H9 (cell line): Measurements from ENCODE around the gene ITK. TPM values are rescaled to one million over a fixed set of nuclear protein-coding genes. Genes with fewer than 3 reads are reported as not detected.

Experiments used
- DNase-seq: peaks from one replicate; pipeline ENCODE4 v3.0.0-alpha.2; 2017
- H2AFZ ChIP-seq: one replicate; pipeline ENCODE4 v1.6.1; 2013; ENCODE audit warnings: mild to moderate bottlenecking, low read length, control low read depth, moderate library complexity
- H2AK5ac ChIP-seq: 2 replicates; pipeline ENCODE4 v1.6.1; 2013; ENCODE audit warnings: low read length, control low read depth, mixed read lengths; ENCODE audit not compliant: insufficient read length
- H2BK120ac ChIP-seq: one replicate; pipeline ENCODE4 v1.6.1; 2013; ENCODE audit warnings: low read depth, mild to moderate bottlenecking, low read length, control low read depth, inconsistent platforms; ENCODE audit not compliant: poor library complexity, severe bottlenecking
- H2BK12ac ChIP-seq: 2 replicates; pipeline ENCODE4 v1.6.1; 2013; ENCODE audit warnings: low read length, control low read depth, mixed read lengths, low read depth; ENCODE audit not compliant: insufficient read length
- H2BK15ac ChIP-seq: 2 replicates; pipeline ENCODE4 v1.6.1; 2013; ENCODE audit warnings: low read depth, low read length, control low read depth
- H2BK20ac ChIP-seq: one replicate; pipeline ENCODE4 v1.6.1; 2013; ENCODE audit warnings: low read depth, mild to moderate bottlenecking, low read length, control low read depth, inconsistent platforms; ENCODE audit not compliant: poor library complexity, severe bottlenecking
- H2BK5ac ChIP-seq: 2 replicates; pipeline ENCODE4 v1.6.1; 2013; ENCODE audit warnings: low read length, control low read depth, mixed read lengths; ENCODE audit not compliant: insufficient read length
- H3K14ac ChIP-seq: 2 replicates; pipeline ENCODE4 v1.6.1; 2013; ENCODE audit warnings: low read length, control low read depth; ENCODE audit not compliant: insufficient read depth
- H3K18ac ChIP-seq: 2 replicates; pipeline ENCODE4 v1.6.1; 2013; ENCODE audit warnings: low read depth, mild to moderate bottlenecking, mixed read lengths, low read length, control low read depth; ENCODE audit not compliant: insufficient read length
- H3K23ac ChIP-seq: 2 replicates; pipeline ENCODE4 v1.6.1; 2013; ENCODE audit warnings: low read length, control low read depth, mixed read lengths, low read depth; ENCODE audit not compliant: insufficient read length
- H3K23me2 ChIP-seq: 2 replicates; pipeline ENCODE4 v1.6.1; 2013; ENCODE audit warnings: low read depth, mild to moderate bottlenecking, mixed read lengths, low read length, control low read depth; ENCODE audit not compliant: insufficient read length, poor library complexity, severe bottlenecking
- H3K27ac ChIP-seq: 2 replicates; pipeline ENCODE4 v1.5.1; 2013; ENCODE audit warnings: low read length, control low read depth, mixed read lengths, low read depth; ENCODE audit not compliant: insufficient read length
- H3K27me3 ChIP-seq: 2 replicates; pipeline ENCODE4 v1.6.1; 2013; ENCODE audit warnings: low read length, control low read depth, inconsistent platforms; ENCODE audit not compliant: insufficient read depth
- H3K4ac ChIP-seq: 2 replicates; pipeline ENCODE4 v1.6.1; 2013; ENCODE audit warnings: low read depth, mild to moderate bottlenecking, control low read depth, inconsistent platforms, low read length, moderate library complexity
- H3K4me1 ChIP-seq: 2 replicates; pipeline ENCODE4 v1.6.1; 2013; ENCODE audit warnings: low read length, control low read depth, inconsistent platforms; ENCODE audit not compliant: insufficient read depth
- H3K4me2 ChIP-seq: 2 replicates; pipeline ENCODE4 v1.6.1; 2013; ENCODE audit warnings: low read length, control low read depth, mixed read lengths; ENCODE audit not compliant: insufficient read length, insufficient read depth
- H3K56ac ChIP-seq: 2 replicates; pipeline ENCODE4 v1.6.1; 2013; ENCODE audit warnings: low read depth, mild to moderate bottlenecking, mixed read lengths, low read length, control low read depth; ENCODE audit not compliant: insufficient read length
- H3K79me1 ChIP-seq: 2 replicates; pipeline ENCODE4 v1.6.1; 2013; ENCODE audit warnings: low read depth, mild to moderate bottlenecking, moderate library complexity, low read length, control low read depth, inconsistent platforms; ENCODE audit not compliant: insufficient read depth, poor library complexity, severe bottlenecking
- H3K79me2 ChIP-seq: 2 replicates; pipeline ENCODE4 v1.6.1; 2013; ENCODE audit warnings: low read length, control low read depth, inconsistent platforms; ENCODE audit not compliant: insufficient read depth
- H3K9ac ChIP-seq: 2 replicates; pipeline ENCODE4 v1.6.1; 2013; ENCODE audit warnings: low read length, control low read depth, mixed read lengths; ENCODE audit not compliant: insufficient read length; ENCODE audit errors: extremely low read depth
- H3K9me3 ChIP-seq: one replicate; pipeline ENCODE4 v1.6.1; 2013; ENCODE audit warnings: low read depth, low read length, inconsistent platforms; ENCODE audit not compliant: control insufficient read depth
- H3T11ph ChIP-seq: one replicate; pipeline ENCODE4 v1.6.1; 2013; ENCODE audit warnings: mild to moderate bottlenecking, low read length, control low read depth, inconsistent platforms
- H4K20me1 ChIP-seq: one replicate; pipeline ENCODE4 v1.6.1; 2013; ENCODE audit not compliant: control insufficient read depth, insufficient read length, insufficient read depth
- H4K5ac ChIP-seq: 2 replicates; pipeline ENCODE4 v1.6.1; 2013; ENCODE audit warnings: low read depth, mild to moderate bottlenecking, mixed read lengths, low read length, control low read depth; ENCODE audit not compliant: insufficient read length
- H4K8ac ChIP-seq: replicated peaks from 2 replicates; pipeline ENCODE4 v1.6.1; 2013; ENCODE audit warnings: low read length, control low read depth, mixed read lengths, low read depth; ENCODE audit not compliant: insufficient read length
- H4K91ac ChIP-seq: 2 replicates; pipeline ENCODE4 v1.6.1; 2013; ENCODE audit warnings: low read depth, mild to moderate bottlenecking, moderate library complexity, mixed read lengths, low read length, control low read depth; ENCODE audit not compliant: insufficient read length
- H3K27ac Mint-ChIP-seq, 3 experiments: 2 replicates in 2 of 3; 3 replicates in 1 of 3; pipeline ENCODE4 v1.8.0; 2020 to 2021; ENCODE audit warnings: mixed read lengths in 3 of 3, mild to moderate bottlenecking in 1 of 3, moderate library complexity in 1 of 3
- H3K27me3 Mint-ChIP-seq: 2 replicates; pipeline ENCODE4 v1.8.0; 2021; ENCODE audit warnings: low read depth, mild to moderate bottlenecking, moderate library complexity, mixed read lengths
- H3K36me3 Mint-ChIP-seq, 3 experiments: 2 replicates in 2 of 3; 3 replicates in 1 of 3; pipeline ENCODE4 v1.8.0; 2020 to 2021; ENCODE audit warnings: low read depth in 3 of 3, mixed read lengths in 3 of 3; ENCODE audit not compliant: insufficient read depth in 1 of 3
- H3K4me1 Mint-ChIP-seq, 2 experiments: 2 replicates each; pipeline ENCODE4 v1.8.0; 2020; ENCODE audit warnings: mixed read lengths in 2 of 2
- H3K4me3 Mint-ChIP-seq, 2 experiments: 2 replicates in 1 of 2; 3 replicates in 1 of 2; pipeline ENCODE4 v1.8.0; 2020 to 2021; ENCODE audit warnings: mild to moderate bottlenecking in 2 of 2, mixed read lengths in 2 of 2, moderate library complexity in 1 of 2
- H3K9me3 Mint-ChIP-seq, 2 experiments: 2 replicates in 1 of 2; 3 replicates in 1 of 2; pipeline ENCODE4 v1.8.0; 2020; ENCODE audit warnings: mild to moderate bottlenecking in 2 of 2, mixed read lengths in 2 of 2, moderate library complexity in 1 of 2
- CTCF ChIP-seq: fragments of 200-600 bp; sonication (generic); conservative IDR thresholded peaks from 3 replicates; pipeline ENCODE4 v1.8.0; 2021; ENCODE audit warnings: antibody characterized with exemption, mild to moderate bottlenecking
- total RNA-seq: library from RNA; stranded (reverse); gene quantifications from 2 replicates; pipeline ENCODE4 v1.2.1, GENCODE V29; 2021

The ITK gene
- total RNA-seq, 1 experiment from 2014 or later, result 0.22 TPM

GRCh38 chr5:157214415-157214814 is 33.8 kb downstream of the ITK start:
- H3K79me2 ChIP-seq, result 0 out of 2 replicates have a peak, but pooled peaks cover 1% of the 10 kb centered on the region
- no peak overlapping the region for H2BK20ac ChIP-seq
- H2BK5ac ChIP-seq, result no peak overlapping the region
- DNase-seq, result no peak
- no peak overlapping the region for H3K18ac ChIP-seq
- H2BK15ac ChIP-seq, result no peak overlapping the region
- no peak overlapping the region for H4K91ac ChIP-seq
- no peaks in the 10 kb centered on the region for H3K9me3 ChIP-seq
- H2AFZ ChIP-seq, result no peak overlapping the region
- no peak overlapping the region for H3K14ac ChIP-seq
- Mint-ChIP-seq H3K4me1 (peaks cover 2 to 4% of the 10 kb centered on the region in 2 experiments; a peak in 1 of 4 replicates), H3K4me3 (no peak overlapping the region), H3K27ac (no peak overlapping the region), H3K36me3 (no peaks in the 10 kb centered on the region), H3K27me3 (no peaks in the 10 kb centered on the region; the same call in 1 of the 2 replicates), H3K9me3 (no peaks in the 10 kb centered on the region)
- H4K20me1 ChIP-seq, result no peaks in the 10 kb centered on the region
- no peak overlapping the region for H3K27ac ChIP-seq
- H3T11ph ChIP-seq, result no peak overlapping the region
- H4K8ac ChIP-seq, result no peak overlapping the region
- no peaks in the 10 kb centered on the region for H3K4me1 ChIP-seq
- TF ChIP-seq CTCF, result no peak
- no peak overlapping the region for H4K5ac ChIP-seq
- H3K56ac ChIP-seq, result no peak overlapping the region
- H3K23ac ChIP-seq, result no peak overlapping the region
- no peak overlapping the region for H2BK12ac ChIP-seq
- H2BK120ac ChIP-seq, result no peak overlapping the region
- no peak overlapping the region for H3K4ac ChIP-seq
- H3K23me2 ChIP-seq, result no peaks in the 10 kb centered on the region
- H2AK5ac ChIP-seq, result no peak overlapping the region
- no peaks in the 10 kb centered on the region for H3K79me1 ChIP-seq
- H3K27me3 ChIP-seq, result no peaks in the 10 kb centered on the region
- H3K4me2 ChIP-seq, result no peak overlapping the region
- H3K9ac ChIP-seq, result no peak overlapping the region
